Upper lobe of left lung (tissue), 6 donors: ENCODE results near the gene ITGA11. TPM values are rescaled to one million over a fixed set of nuclear protein-coding genes. Genes with fewer than 3 reads are reported as not detected.

Experiments used
- ATAC-seq, 2 donors: fragments of 200-7000 bp; cut with Tn5 transposase; one replicate each; pipeline ENCODE4 v1.9.1; 2022; ENCODE audit warnings: mild to moderate bottlenecking in 2 of 2, moderate library complexity in 2 of 2; ENCODE audit not compliant: low FRiP score in 2 of 2
- DNase-seq, 2 donors: peaks; one replicate each; pipeline ENCODE4 v3.0.0-alpha.2; 2019 to 2020
- H3K27ac ChIP-seq, 4 donors: fragments of 200-600 bp; sonication (generic); one replicate each; pipeline ENCODE4 v1.5.1; 2016 to 2019
- H3K27me3 ChIP-seq, 4 donors: fragments of 200-600 bp; sonication (generic); one replicate each; pipeline ENCODE4 v1.5.1; 2017 to 2019
- H3K36me3 ChIP-seq, 4 donors: fragments of 200-600 bp; sonication (generic); one replicate each; pipeline ENCODE4 v1.5.1; 2016 to 2019
- H3K4me1 ChIP-seq, 4 donors: fragments of 200-600 bp; sonication (generic); one replicate each; pipeline ENCODE4 v1.5.1; 2018 to 2019
- H3K4me3 ChIP-seq, 4 donors: fragments of 200-600 bp; sonication (generic); one replicate each; pipeline ENCODE4 v1.5.1; 2017 to 2019; ENCODE audit warnings: mild to moderate bottlenecking in 2 of 4, moderate library complexity in 1 of 4
- H3K9me3 ChIP-seq, 4 donors: fragments of 200-600 bp; sonication (generic); one replicate each; pipeline ENCODE4 v1.5.1; 2018 to 2019
- EP300 ChIP-seq, 4 donors: sonication (generic); formaldehyde crosslinking; IDR thresholded peaks; one replicate each; pipeline ENCODE4 v1.5.1; 2017; ENCODE audit warnings: antibody characterized with exemption in 4 of 4, control low read depth in 2 of 4
- POLR2A ChIP-seq, 4 donors: fragments of 450-650 bp; IDR thresholded peaks; one replicate each; pipeline ENCODE4 v1.5.1; 2016 to 2017; ENCODE audit warnings: antibody characterized with exemption in 4 of 4, mild to moderate bottlenecking in 2 of 4
- POLR2AphosphoS5 ChIP-seq, 2 donors: sonication (generic); formaldehyde crosslinking; IDR thresholded peaks; one replicate each; pipeline ENCODE4 v1.5.1; 2017; ENCODE audit warnings: antibody characterized with exemption in 2 of 2
- WGBS, 2 donors: methylation state at CpG; one replicate each; pipeline ENCODE4 v1.1.5; 2017 to 2018; 5-methylcytosine and 5-hydroxymethylcytosine counted together
- total RNA-seq, 6 donors: library from RNA; depleted of rRNA in 4 of 6; stranded (reverse); fragments of >200 nt in 4 of 6; gene quantifications; one replicate each; pipeline versions ENCODE4 v1.1.0 to v1.2.1, GENCODE V29; 2016 to 2021
- TF ChIP-seq, protein P1 (sequence below), 6 experiments: fragments of 450-650 bp in 4 of 6; fragments of 200-600 bp in 2 of 6; sonication (generic) in 2 of 6; IDR thresholded peaks; one replicate each; pipeline ENCODE4 v1.5.1; 2016 to 2019; ENCODE audit warnings: antibody characterized with exemption in 6 of 6
- donor health status: DM: no; HTN: no; CAD: no; lungs with moderate emphysema.
- donor health status: DM: no; HTN: yes; CAD: no; lungs with severe emphysema.

ITGA11 gene
- total RNA-seq, 6 donors from 2014 or later, result 0.49 to 6.9 (median 1.4) TPM

GRCh38 chr15:68261241-68261640 is 170.7 kb downstream of the ITGA11 start:
- no peak overlapping the region for H3K4me3 ChIP-seq
- no peaks in the 10 kb centered on the region for H3K36me3 ChIP-seq
- ATAC-seq, result no peak
- WGBS, 2 donors, result 93% methylated on average over 3 of the region's 3 CpGs
- no peaks in the 10 kb centered on the region for H3K9me3 ChIP-seq
- no peak for DNase-seq
- peaks cover 3 to 13% (median 7%) of the 10 kb centered on the region in 4 donors for H3K4me1 ChIP-seq
- TF ChIP-seq POLR2A (IDR thresholded peaks at IDR 0.05) (no peak), POLR2AphosphoS5 (IDR thresholded peaks at IDR 0.05) (no peak), EP300 (IDR thresholded peaks at IDR 0.05) (no peak)
- TF ChIP-seq, protein P1, sequence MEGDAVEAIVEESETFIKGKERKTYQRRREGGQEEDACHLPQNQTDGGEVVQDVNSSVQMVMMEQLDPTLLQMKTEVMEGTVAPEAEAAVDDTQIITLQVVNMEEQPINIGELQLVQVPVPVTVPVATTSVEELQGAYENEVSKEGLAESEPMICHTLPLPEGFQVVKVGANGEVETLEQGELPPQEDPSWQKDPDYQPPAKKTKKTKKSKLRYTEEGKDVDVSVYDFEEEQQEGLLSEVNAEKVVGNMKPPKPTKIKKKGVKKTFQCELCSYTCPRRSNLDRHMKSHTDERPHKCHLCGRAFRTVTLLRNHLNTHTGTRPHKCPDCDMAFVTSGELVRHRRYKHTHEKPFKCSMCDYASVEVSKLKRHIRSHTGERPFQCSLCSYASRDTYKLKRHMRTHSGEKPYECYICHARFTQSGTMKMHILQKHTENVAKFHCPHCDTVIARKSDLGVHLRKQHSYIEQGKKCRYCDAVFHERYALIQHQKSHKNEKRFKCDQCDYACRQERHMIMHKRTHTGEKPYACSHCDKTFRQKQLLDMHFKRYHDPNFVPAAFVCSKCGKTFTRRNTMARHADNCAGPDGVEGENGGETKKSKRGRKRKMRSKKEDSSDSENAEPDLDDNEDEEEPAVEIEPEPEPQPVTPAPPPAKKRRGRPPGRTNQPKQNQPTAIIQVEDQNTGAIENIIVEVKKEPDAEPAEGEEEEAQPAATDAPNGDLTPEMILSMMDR (IDR thresholded peaks at IDR 0.05), result no peak
- no peak overlapping the region for H3K27ac ChIP-seq
- no peaks in the 10 kb centered on the region for H3K27me3 ChIP-seq

DNA sequence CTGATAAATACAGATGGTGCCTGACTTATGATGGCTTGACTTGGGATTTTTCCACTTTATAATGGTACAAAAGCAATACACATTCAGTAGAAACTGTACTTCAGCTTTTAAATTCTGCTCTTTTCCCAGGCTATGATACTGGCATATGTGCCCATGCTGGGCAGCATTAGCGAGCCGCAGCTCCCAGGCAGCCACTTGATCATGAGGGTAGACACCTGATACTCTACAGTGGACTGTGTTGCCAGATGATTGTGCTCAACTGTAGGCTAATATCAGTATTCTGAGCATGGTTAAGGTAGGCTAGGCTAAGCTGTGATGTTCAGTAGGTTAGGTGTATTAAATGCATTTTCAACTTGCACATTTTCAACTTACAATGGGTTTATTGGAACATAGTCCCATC is 172.1 kb downstream of the ITGA11 start:
- H3K9me3 ChIP-seq, result no peaks in the 10 kb centered on the region
- TF ChIP-seq POLR2AphosphoS5 (IDR thresholded peaks at IDR 0.05) (no peak), POLR2A (IDR thresholded peaks at IDR 0.05) (no peak), EP300 (IDR thresholded peaks at IDR 0.05) (no peak)
- TF ChIP-seq, protein P1 (IDR thresholded peaks at IDR 0.05), result no peak
- DNase-seq, result no peak
- H3K27ac ChIP-seq, result no peak overlapping the region
- H3K36me3 ChIP-seq, result no peaks in the 10 kb centered on the region
- 60 to 74% methylated on average over 1 to 2 of the region's 2 CpGs for WGBS, 2 donors
- no peak for ATAC-seq
- H3K4me1 ChIP-seq, result peaks cover 3 to 15% (median 7%) of the 10 kb centered on the region in 4 donors
- H3K27me3 ChIP-seq, result no peaks in the 10 kb centered on the region
- H3K4me3 ChIP-seq, result no peak overlapping the region

- ATAC-seq (peak in 1 of 2 donors; percentile 46), DNase-seq (peak in 1 of 2 donors; percentile 36)
- Histone ChIP-seq H3K4me3 (no peak overlapping the region), H3K27me3 (no peaks in the 10 kb centered on the region), H3K36me3 (no peaks in the 10 kb centered on the region), H3K4me1 (peaks cover 3 to 15% (median 7%) of the 10 kb centered on the region in 4 donors), H3K27ac (no peak overlapping the region), H3K9me3 (no peaks in the 10 kb centered on the region)
- TF ChIP-seq POLR2AphosphoS5 (IDR thresholded peaks at IDR 0.05) (no peak), EP300 (IDR thresholded peaks at IDR 0.05) (no peak), POLR2A (IDR thresholded peaks at IDR 0.05) (no peak)
- TF ChIP-seq, protein P1 (IDR thresholded peaks at IDR 0.05), result no peak
- WGBS, 2 donors, result 66 to 69% methylated on average over 4 of the region's 4 CpGs
These were observed 173.3 kb downstream of the ITGA11 start for GRCh38 chr15:68258692-68259091.

GRCh38 chr15:68256675-68257450 is 175.1 kb downstream of the ITGA11 start:
- peak overlapping the region; percentile 68 to 92 (median 88) for H3K27ac ChIP-seq
- H3K27me3 ChIP-seq, result no peaks in the 10 kb centered on the region
- H3K9me3 ChIP-seq, result no peaks in the 10 kb centered on the region
- peak overlapping the region; percentile 23 to 53 (median 51) for H3K4me3 ChIP-seq
- H3K4me1 ChIP-seq, result peaks cover 3 to 15% (median 7%) of the 10 kb centered on the region in 4 donors
- H3K36me3 ChIP-seq, result no peaks in the 10 kb centered on the region
- peak; percentile 91 to 96 for DNase-seq
- TF ChIP-seq EP300 (IDR thresholded peaks at IDR 0.05), result peak in 1 of 4 donors; percentile 36
- TF ChIP-seq POLR2AphosphoS5 (IDR thresholded peaks at IDR 0.05), result peak; percentile 85 to 90
- TF ChIP-seq POLR2A (IDR thresholded peaks at IDR 0.05), result peak; percentile 43 to 88 (median 66)
- TF ChIP-seq, protein P1 (IDR thresholded peaks at IDR 0.05), result no peak
- 13 to 20% methylated on average over 39 to 49 of the region's 57 CpGs for WGBS, 2 donors
- peak; percentile 95 to 97 for ATAC-seq
